GM23248 (cell line): ENCODE measurements around the gene GTF2IRD1.

Experiments
- EZH2 ChIP-seq: fragments of 200-600 bp; sonication (generic); IDR thresholded peaks from 2 replicates; pipeline ENCODE4 v1.6.1; 2018; ENCODE audit warnings: antibody characterized with exemption, mild to moderate bottlenecking; ENCODE audit not compliant: insufficient read depth, poor library complexity, severe bottlenecking
- EZH2phosphoT487 ChIP-seq: fragments of 200-600 bp; sonication (generic); IDR thresholded peaks from 2 replicates; pipeline ENCODE4 v1.6.1; 2018; ENCODE audit warnings: antibody characterized with exemption, moderate library complexity, mild to moderate bottlenecking, low read depth; ENCODE audit not compliant: insufficient read depth

- TF ChIP-seq EZH2 (no peak), EZH2phosphoT487 (no peak)
Observed at GRCh38 chr7:74485611-74486010, 31.9 kb downstream of the GTF2IRD1 start.
